HG03066 (cell line): ENCODE results near the gene PARVA.

ENCODE experiments used
- ATAC-seq: cut with Tn5 transposase; IDR thresholded peaks from one replicate; pipeline ENCODE4 v1.9.1; 2021; ENCODE audit warnings: low read depth; ENCODE audit not compliant: unreplicated experiment

The PARVA gene

GRCh38 chr11:12543596-12544415 lies 166.4 kb downstream of the PARVA start:
- ATAC-seq, result no peak

GRCh38 chr11:12544986-12545775 lies 167.8 kb downstream of the PARVA start:
- no peak for ATAC-seq

- ATAC-seq, result no peak
Measured at GRCh38 chr11:12546122-12546521, 168.8 kb downstream of the PARVA start.

DNA sequence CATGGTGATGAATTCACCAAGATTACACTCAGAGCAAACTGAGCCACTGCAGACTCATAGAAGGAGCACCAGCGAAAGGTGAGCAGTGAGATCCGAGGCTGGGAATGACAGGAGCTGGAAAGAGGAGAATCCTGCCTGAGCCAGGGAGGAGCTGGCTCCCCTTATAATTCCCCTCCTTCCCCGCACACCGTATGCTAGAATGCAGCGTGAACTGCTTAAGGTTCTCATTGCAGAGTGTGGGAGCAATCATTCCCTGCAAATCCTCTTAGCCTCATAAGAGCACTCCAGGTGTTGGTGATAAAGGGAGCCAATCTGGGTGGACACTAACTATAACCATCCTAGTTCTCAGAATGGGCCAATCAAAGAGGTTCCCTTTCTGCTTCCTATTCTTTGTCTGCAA lies 169.3 kb downstream of the PARVA start:
- no peak for ATAC-seq

- no peak for ATAC-seq
Measured at GRCh38 chr11:12547953-12548650, 170.7 kb downstream of the PARVA start.

DNA sequence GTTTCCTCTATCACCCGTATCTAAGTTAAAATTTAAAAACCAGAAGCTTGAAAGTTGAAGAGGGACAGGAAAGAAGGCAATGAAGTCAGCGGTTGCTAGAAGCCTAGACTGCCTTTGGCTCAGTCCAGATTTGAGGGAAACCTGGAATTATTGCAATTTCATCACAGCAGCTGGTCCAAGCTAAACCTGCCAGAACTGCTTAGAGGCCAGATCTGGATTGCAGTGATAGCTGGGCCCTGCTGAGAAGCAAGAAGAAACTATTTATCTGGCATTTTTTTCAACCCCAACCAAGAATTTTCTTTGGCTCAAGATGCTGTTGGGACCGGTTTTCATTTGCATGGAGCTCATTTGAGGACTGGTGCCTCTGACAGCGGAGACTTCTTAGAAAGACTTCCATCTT lies 175.3 kb downstream of the PARVA start:
- no peak for ATAC-seq

DNA sequence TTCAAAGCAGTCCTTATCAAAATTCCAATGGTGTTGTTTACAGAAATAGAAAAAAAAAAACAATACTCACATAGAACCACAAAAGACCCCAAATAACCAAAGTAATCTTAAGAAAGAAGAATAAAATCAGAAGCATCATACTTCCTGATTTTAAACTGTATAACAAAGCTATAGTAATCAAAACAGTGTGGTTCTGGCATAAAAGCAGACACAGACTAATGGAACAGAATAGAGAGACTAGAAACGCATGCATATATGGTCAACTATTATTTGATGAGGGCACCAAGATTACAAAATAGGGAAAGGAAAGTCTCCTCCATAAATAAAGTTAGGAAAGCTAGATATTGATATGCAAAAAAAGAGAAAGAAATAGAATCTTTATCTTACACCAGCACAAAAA lies 176.8 kb downstream of the PARVA start:
- no peak for ATAC-seq

GRCh38 chr11:12556155-12556554 lies 178.8 kb downstream of the PARVA start:
- no peak for ATAC-seq

- no peak for ATAC-seq
Measured at GRCh38 chr11:12556788-12557384, 179.5 kb downstream of the PARVA start.

GRCh38 chr11:12559011-12559410 lies 181.6 kb downstream of the PARVA start:
- ATAC-seq, result no peak

- ATAC-seq, result no peak
Measured at GRCh38 chr11:12560362-12560761, 183.0 kb downstream of the PARVA start.

- no peak for ATAC-seq
Measured at GRCh38 chr11:12560861-12561260, 183.5 kb downstream of the PARVA start.

- no peak for ATAC-seq
Measured at GRCh38 chr11:12564012-12564411, 186.6 kb downstream of the PARVA start.

DNA sequence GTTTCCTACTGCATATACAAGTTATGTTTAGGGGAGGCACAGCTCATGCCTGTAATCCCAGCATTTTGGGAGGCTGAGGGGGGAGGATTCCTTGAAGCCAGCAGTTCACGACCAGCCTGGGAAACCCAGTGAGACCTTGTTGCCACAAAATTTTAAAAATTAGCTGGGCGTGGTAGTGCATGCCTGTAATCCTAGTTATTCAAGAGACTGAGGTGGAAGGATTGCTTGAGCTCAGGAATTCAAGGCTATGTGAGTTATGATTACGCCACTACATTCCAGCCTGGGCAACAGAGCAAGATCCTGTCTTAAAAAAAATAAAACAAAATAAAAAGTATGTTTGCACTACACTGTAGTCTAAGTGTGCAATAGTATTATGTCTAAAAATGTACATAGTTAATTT lies 188.0 kb downstream of the PARVA start:
- ATAC-seq, result no peak

DNA sequence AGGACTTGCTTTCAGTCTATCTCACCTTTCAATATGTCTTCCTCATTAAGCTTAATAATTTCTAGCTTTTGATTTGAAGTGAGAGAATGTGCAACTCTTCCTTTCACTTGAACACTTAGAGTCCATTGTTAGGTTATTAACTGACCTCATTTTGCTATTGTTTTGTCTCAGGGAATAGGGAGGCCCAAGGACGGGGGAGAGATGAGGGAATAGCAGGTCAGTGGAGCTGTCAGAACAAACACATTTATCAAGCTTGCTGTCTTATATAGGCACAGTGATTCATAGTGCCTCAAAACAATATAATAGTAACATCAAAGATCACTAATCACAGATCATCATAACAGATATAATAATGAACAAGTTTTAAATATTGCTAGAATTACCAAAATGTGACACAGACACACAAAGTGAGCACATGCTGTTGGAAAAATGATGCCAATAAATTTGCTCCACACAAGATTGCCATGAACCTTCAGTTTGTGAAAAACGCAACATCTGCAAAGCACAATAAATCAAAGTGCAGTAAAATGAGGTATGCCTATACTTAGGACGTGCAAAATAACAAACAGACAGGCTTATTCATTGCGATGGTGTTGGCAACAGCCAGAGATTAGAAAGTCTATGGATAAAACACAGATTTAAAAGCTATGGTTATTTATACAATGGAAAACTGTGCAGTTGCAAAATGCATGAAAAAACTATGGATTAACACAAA lies 190.5 kb downstream of the PARVA start:
- no peak for ATAC-seq

DNA sequence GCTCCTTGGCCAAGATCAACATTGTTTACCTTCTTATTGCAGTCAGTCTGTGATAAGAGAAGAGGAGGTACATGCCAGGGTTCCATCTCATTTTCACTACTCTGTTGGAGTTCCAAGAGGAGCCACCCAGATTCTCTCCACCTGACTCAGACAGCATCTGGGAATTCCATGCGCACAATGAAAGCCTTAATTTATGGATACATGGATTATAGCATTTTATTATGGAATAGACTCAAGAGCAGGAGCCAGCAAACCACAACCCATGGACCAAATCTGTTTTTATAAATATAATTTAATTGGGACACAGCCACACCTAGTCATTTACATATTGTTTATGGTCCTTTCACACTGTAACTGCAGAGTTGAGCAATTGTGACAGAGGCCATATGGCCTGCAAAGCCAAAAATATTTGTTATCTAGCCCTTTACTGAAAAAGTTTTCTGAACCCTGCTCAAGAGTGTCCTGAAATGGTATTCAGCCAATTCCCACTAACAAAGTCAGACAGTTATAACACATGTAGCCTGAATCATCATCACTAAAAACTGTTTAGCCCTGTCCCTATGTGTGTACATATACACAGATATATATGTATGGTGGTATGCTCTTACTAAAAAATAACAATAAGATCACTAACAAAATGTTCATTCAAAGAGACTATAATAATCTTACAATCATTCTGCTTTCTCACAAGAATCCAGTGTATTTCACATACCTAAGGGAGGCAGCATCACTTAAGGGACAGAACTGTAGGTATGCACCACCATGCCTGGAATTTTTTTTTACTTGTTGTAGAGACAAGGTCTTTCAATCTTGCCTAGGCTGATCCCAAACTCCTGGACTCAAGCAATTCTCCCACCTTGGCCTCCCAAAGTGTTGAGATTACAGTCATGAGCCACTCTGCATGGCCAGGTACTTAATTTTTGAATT lies 192.4 kb downstream of the PARVA start:
- no peak for ATAC-seq

- ATAC-seq, result no peak
Measured at GRCh38 chr11:12573707-12574485, 196.5 kb downstream of the PARVA start.
